ENCODE results near the gene STAT2.

- no peak for TF ChIP-seq CTCF (IDR thresholded peaks at IDR 0.05; ENCODE audit: low read depth, low read length)
- no peak for TF ChIP-seq EZH2phosphoT487 (IDR thresholded peaks at IDR 0.05; ENCODE audit: low read depth)
These were observed 18.0 kb upstream of the STAT2 start for GRCh38 chr12:56377989-56378316.
